ENCODE measurements around the gene FYN. TPM values are rescaled to one million over a fixed set of nuclear protein-coding genes. Genes with fewer than 3 reads are reported as not detected.

Gene FYN
- total RNA-seq, 1 experiment from 2014 or later = 249 TPM

GRCh38 chr6:111865049-111865585 lies 8.1 kb downstream of the FYN start:
- H3K79me2 ChIP-seq (ENCODE audit: low read length) = peaks cover 100% of the 10 kb centered on the region
- H3K4me2 ChIP-seq (ENCODE audit: low read depth, low read length, poor library complexity, severe bottlenecking) = peak overlapping the region; percentile 37
- no peaks in the 10 kb centered on the region for H3K9me3 ChIP-seq (ENCODE audit: low read length)
- H3K9me2 ChIP-seq (replicated peaks; ENCODE audit: insufficient read depth, low read length) = no peaks in the 10 kb centered on the region
- H3K4me1 ChIP-seq (ENCODE audit: low read length) = peaks cover 77% of the 10 kb centered on the region
- H2AFZ ChIP-seq (ENCODE audit: low read length) = no peak overlapping the region
- no peak overlapping the region for H3K9ac ChIP-seq (ENCODE audit: low read length)
- peaks cover 4% of the 10 kb centered on the region; the same call in 1 of the 2 replicates for H4K20me1 ChIP-seq (ENCODE audit: insufficient read depth, low read depth, low read length)
- H3K27me3 ChIP-seq (ENCODE audit: low read length) = no peaks in the 10 kb centered on the region
- DNase-seq = no peak
- no peaks in the 10 kb centered on the region for H3K36me3 ChIP-seq (ENCODE audit: insufficient read depth, low read length)
- no peak overlapping the region for H3K4me3 ChIP-seq (ENCODE audit: low read length)
- H3K27ac ChIP-seq (ENCODE audit: low read length) = peak overlapping the region; percentile 14

- no peaks in the 10 kb centered on the region for H3K36me3 ChIP-seq (ENCODE audit: insufficient read depth, low read length)
- H3K4me2 ChIP-seq (ENCODE audit: low read depth, low read length, poor library complexity, severe bottlenecking) = peak overlapping the region; percentile 37
- H3K27me3 ChIP-seq (ENCODE audit: low read length) = no peaks in the 10 kb centered on the region
- H3K4me3 ChIP-seq (ENCODE audit: low read length) = no peak overlapping the region
- H2AFZ ChIP-seq (ENCODE audit: low read length) = no peak overlapping the region
- H3K27ac ChIP-seq (ENCODE audit: low read length) = peak overlapping the region; percentile 14
- no peaks in the 10 kb centered on the region for H3K9me3 ChIP-seq (ENCODE audit: low read length)
- H4K20me1 ChIP-seq (ENCODE audit: insufficient read depth, low read depth, low read length) = peaks cover 4% of the 10 kb centered on the region; the same call in 1 of the 2 replicates
- DNase-seq = no peak
- no peak overlapping the region for H3K9ac ChIP-seq (ENCODE audit: low read length)
- H3K79me2 ChIP-seq (ENCODE audit: low read length) = peaks cover 100% of the 10 kb centered on the region
- H3K9me2 ChIP-seq (replicated peaks; ENCODE audit: insufficient read depth, low read length) = no peaks in the 10 kb centered on the region
- peaks cover 77% of the 10 kb centered on the region for H3K4me1 ChIP-seq (ENCODE audit: low read length)
Observed at GRCh38 chr6:111864138-111865048, 8.9 kb downstream of the FYN start.

GRCh38 chr6:111862741-111863140 lies 10.5 kb downstream of the FYN start:
- Histone ChIP-seq H3K27ac (ENCODE audit: low read length) (no peak overlapping the region), H3K4me2 (ENCODE audit: low read depth, low read length, poor library complexity, severe bottlenecking) (no peak overlapping the region), H3K27me3 (ENCODE audit: low read length) (no peaks in the 10 kb centered on the region), H2AFZ (ENCODE audit: low read length) (no peak overlapping the region), H3K4me3 (ENCODE audit: low read length) (no peak overlapping the region), H4K20me1 (ENCODE audit: insufficient read depth, low read depth, low read length) (peaks cover 4% of the 10 kb centered on the region; the same call in 1 of the 2 replicates), H3K9me3 (ENCODE audit: low read length) (no peaks in the 10 kb centered on the region), H3K4me1 (ENCODE audit: low read length) (peaks cover 77% of the 10 kb centered on the region), H3K9ac (ENCODE audit: low read length) (no peak overlapping the region), H3K36me3 (ENCODE audit: insufficient read depth, low read length) (no peaks in the 10 kb centered on the region), H3K9me2 (replicated peaks; ENCODE audit: insufficient read depth, low read length) (no peaks in the 10 kb centered on the region), H3K79me2 (ENCODE audit: low read length) (peaks cover 100% of the 10 kb centered on the region)
- DNase-seq = no peak

- Histone ChIP-seq H4K20me1 (ENCODE audit: insufficient read depth, low read depth, low read length) (peaks cover 4% of the 10 kb centered on the region; the same call in 1 of the 2 replicates), H3K9me2 (replicated peaks; ENCODE audit: insufficient read depth, low read length) (no peaks in the 10 kb centered on the region), H3K27ac (ENCODE audit: low read length) (no peak overlapping the region), H3K4me1 (ENCODE audit: low read length) (peaks cover 77% of the 10 kb centered on the region), H3K4me3 (ENCODE audit: low read length) (no peak overlapping the region), H3K36me3 (ENCODE audit: insufficient read depth, low read length) (no peaks in the 10 kb centered on the region), H3K79me2 (ENCODE audit: low read length) (peaks cover 100% of the 10 kb centered on the region), H3K27me3 (ENCODE audit: low read length) (no peaks in the 10 kb centered on the region), H3K9me3 (ENCODE audit: low read length) (no peaks in the 10 kb centered on the region), H2AFZ (ENCODE audit: low read length) (no peak overlapping the region), H3K9ac (ENCODE audit: low read length) (no peak overlapping the region), H3K4me2 (ENCODE audit: low read depth, low read length, poor library complexity, severe bottlenecking) (no peak overlapping the region)
- no peak for DNase-seq
Observed at GRCh38 chr6:111862314-111862713, 10.9 kb downstream of the FYN start.

- no peak overlapping the region for H3K27ac ChIP-seq (ENCODE audit: low read length)
- no peak overlapping the region for H3K4me2 ChIP-seq (ENCODE audit: low read depth, low read length, poor library complexity, severe bottlenecking)
- H3K9ac ChIP-seq (ENCODE audit: low read length) = no peak overlapping the region
- H3K4me1 ChIP-seq (ENCODE audit: low read length) = peaks cover 79% of the 10 kb centered on the region
- no peak overlapping the region for H3K4me3 ChIP-seq (ENCODE audit: low read length)
- no peaks in the 10 kb centered on the region for H3K9me3 ChIP-seq (ENCODE audit: low read length)
- no peaks in the 10 kb centered on the region for H3K27me3 ChIP-seq (ENCODE audit: low read length)
- DNase-seq = no peak
- H3K9me2 ChIP-seq (replicated peaks; ENCODE audit: insufficient read depth, low read length) = no peaks in the 10 kb centered on the region
- peaks cover 100% of the 10 kb centered on the region for H3K79me2 ChIP-seq (ENCODE audit: low read length)
- H2AFZ ChIP-seq (ENCODE audit: low read length) = no peak overlapping the region
- no peaks in the 10 kb centered on the region for H3K36me3 ChIP-seq (ENCODE audit: insufficient read depth, low read length)
- peaks cover 4% of the 10 kb centered on the region; the same call in 1 of the 2 replicates for H4K20me1 ChIP-seq (ENCODE audit: insufficient read depth, low read depth, low read length)
Observed at GRCh38 chr6:111861431-111861885, 11.8 kb downstream of the FYN start.

- Histone ChIP-seq H3K4me2 (ENCODE audit: low read depth, low read length, poor library complexity, severe bottlenecking) (peak overlapping the region; percentile 56), H3K9ac (ENCODE audit: low read length) (peak overlapping the region; percentile 47), H3K9me2 (replicated peaks; ENCODE audit: insufficient read depth, low read length) (no peaks in the 10 kb centered on the region), H3K36me3 (ENCODE audit: insufficient read depth, low read length) (0 out of 2 replicates have a peak, but pooled peaks cover 3% of the 10 kb centered on the region), H3K79me2 (ENCODE audit: low read length) (peaks cover 99% of the 10 kb centered on the region), H2AFZ (ENCODE audit: low read length) (no peak overlapping the region), H3K27ac (ENCODE audit: low read length) (peak overlapping the region; percentile 44), H3K27me3 (ENCODE audit: low read length) (no peaks in the 10 kb centered on the region), H3K4me1 (ENCODE audit: low read length) (peaks cover 84% of the 10 kb centered on the region), H3K9me3 (ENCODE audit: low read length) (no peaks in the 10 kb centered on the region), H4K20me1 (ENCODE audit: insufficient read depth, low read depth, low read length) (no peaks in the 10 kb centered on the region; the same call in 1 of the 2 replicates), H3K4me3 (ENCODE audit: low read length) (peak overlapping the region; percentile 45; the same call in 1 of the 2 replicates)
- DNase-seq = no peak
Observed at GRCh38 chr6:111858347-111858746, 14.9 kb downstream of the FYN start.

GRCh38 chr6:111857674-111858337 lies 15.4 kb downstream of the FYN start:
- H3K79me2 ChIP-seq (ENCODE audit: low read length) = peaks cover 99% of the 10 kb centered on the region
- peak overlapping the region; percentile 47 for H3K9ac ChIP-seq (ENCODE audit: low read length)
- H3K27me3 ChIP-seq (ENCODE audit: low read length) = no peaks in the 10 kb centered on the region
- no peak overlapping the region for H2AFZ ChIP-seq (ENCODE audit: low read length)
- peak overlapping the region; percentile 56 for H3K4me2 ChIP-seq (ENCODE audit: low read depth, low read length, poor library complexity, severe bottlenecking)
- no peaks in the 10 kb centered on the region for H3K9me3 ChIP-seq (ENCODE audit: low read length)
- H3K36me3 ChIP-seq (ENCODE audit: insufficient read depth, low read length) = 0 out of 2 replicates have a peak, but pooled peaks cover 3% of the 10 kb centered on the region
- peak overlapping the region; percentile 44 for H3K27ac ChIP-seq (ENCODE audit: low read length)
- DNase-seq = peak; percentile 65
- no peaks in the 10 kb centered on the region for H3K9me2 ChIP-seq (replicated peaks; ENCODE audit: insufficient read depth, low read length)
- H3K4me3 ChIP-seq (ENCODE audit: low read length) = peak overlapping the region; percentile 45; the same call in 1 of the 2 replicates
- peaks cover 89% of the 10 kb centered on the region for H3K4me1 ChIP-seq (ENCODE audit: low read length)
- no peaks in the 10 kb centered on the region; the same call in 1 of the 2 replicates for H4K20me1 ChIP-seq (ENCODE audit: insufficient read depth, low read depth, low read length)

All from Karpas-422 (cell line).